ENCODE data around the gene SMG1.

- no peak for TF ChIP-seq TAF1 (conservative IDR thresholded peaks at IDR 0.05)
- no peak for TF ChIP-seq SP1 (IDR thresholded peaks at IDR 0.05)
- TF ChIP-seq HNF4G (IDR thresholded peaks at IDR 0.05) = no peak
- TF ChIP-seq YY1 (IDR thresholded peaks at IDR 0.05) = no peak
- TF ChIP-seq CTCF (IDR thresholded peaks at IDR 0.05; ENCODE audit: low read depth, low read length, missing input control) = no peak
- TF ChIP-seq ZBTB33 (IDR thresholded peaks at IDR 0.05) = no peak
- no peak for TF ChIP-seq ATF3 (IDR thresholded peaks at IDR 0.05)
- no peak for TF ChIP-seq EGR1 (IDR thresholded peaks at IDR 0.05; ENCODE audit: low read depth in 2 of 2)
- no peak for TF ChIP-seq RAD21 (IDR thresholded peaks at IDR 0.05)
- TF ChIP-seq REST (IDR thresholded peaks at IDR 0.05) = no peak
- no peak for TF ChIP-seq GABPA (IDR thresholded peaks at IDR 0.05 in 1 of 2, conservative IDR thresholded peaks at IDR 0.05 in 1 of 2)
These were observed 123.4 kb downstream of the SMG1 start for GRCh38 chr16:18802767-18803343.
